ENCODE measurements around the gene PLCD3. TPM values are rescaled to one million over a fixed set of nuclear protein-coding genes. Genes with fewer than 3 reads are reported as not detected.

Gene PLCD3
- total and polyA plus RNA-seq, 9 of the 15 experiments (the other 6 are each of a cell fraction or from before 2014, with no cell fraction given) = 0.20 to 22.6 (median 7.5) TPM

DNA sequence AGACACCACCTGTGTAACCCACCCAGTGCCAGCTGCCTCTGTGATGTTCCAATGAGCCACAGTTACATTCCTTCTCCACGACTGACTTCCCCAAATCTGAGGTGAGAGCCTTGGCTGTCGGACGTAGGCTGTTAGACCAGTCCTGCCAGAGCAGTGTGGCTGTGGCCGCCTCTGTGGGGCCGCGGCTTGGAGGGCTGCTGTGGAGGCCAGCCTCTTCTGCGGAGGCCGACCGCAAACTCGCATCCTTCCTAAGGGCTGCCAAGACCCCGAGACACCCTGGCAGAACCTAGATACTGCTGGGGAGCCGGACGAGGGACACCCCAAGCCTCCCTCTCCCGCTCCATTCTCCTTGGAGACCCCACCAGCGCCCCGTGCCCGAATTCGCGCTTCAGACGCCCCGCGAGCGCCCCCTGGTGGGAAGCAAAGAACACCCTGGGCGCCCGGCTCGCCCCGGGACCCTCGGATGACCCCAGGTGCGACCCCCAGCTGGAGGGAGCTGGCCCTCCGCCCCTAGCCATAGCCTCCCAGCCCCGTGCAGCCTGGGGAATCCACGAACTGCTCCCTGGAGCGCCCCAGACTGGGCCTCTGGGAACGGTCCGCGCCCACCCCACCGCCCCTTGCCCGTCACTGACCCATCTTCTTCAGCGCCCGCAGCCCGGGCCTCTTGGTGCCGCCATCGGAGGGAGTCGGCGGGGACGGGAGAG lies 547 bp downstream of the PLCD3 start (continued):
- 0 out of 2 replicates have a peak, but pooled peaks have one; percentile 9 for TF ChIP-seq MYNN (IDR thresholded peaks at IDR 0.05)
- TF ChIP-seq MYNN (CRISPR knock-in tag; IDR thresholded peaks at IDR 0.05) = no peak
- TF ChIP-seq RAD51 (IDR thresholded peaks at IDR 0.05; ENCODE audit: borderline replicate concordance, low read depth) = 0 out of 2 replicates have a peak, but pooled peaks have one; percentile 19
- TF ChIP-seq BRCA1 (IDR thresholded peaks at IDR 0.05) = no peak
- TF ChIP-seq BRCA1 (CRISPR knock-in tag; IDR thresholded peaks at IDR 0.05) = no peak
- peak in 1 of 3 experiments; percentile 43 for TF ChIP-seq YY1 (IDR thresholded peaks at IDR 0.05; ENCODE audit: borderline replicate concordance in 1 of 3, control insufficient read depth in 1 of 3, extremely low read depth in 1 of 3, insufficient read depth in 3 of 3, insufficient read length in 1 of 3, insufficient replicate concordance in 2 of 3, low read depth in 1 of 3, low read length in 2 of 3)
- TF ChIP-seq, protein P1, sequence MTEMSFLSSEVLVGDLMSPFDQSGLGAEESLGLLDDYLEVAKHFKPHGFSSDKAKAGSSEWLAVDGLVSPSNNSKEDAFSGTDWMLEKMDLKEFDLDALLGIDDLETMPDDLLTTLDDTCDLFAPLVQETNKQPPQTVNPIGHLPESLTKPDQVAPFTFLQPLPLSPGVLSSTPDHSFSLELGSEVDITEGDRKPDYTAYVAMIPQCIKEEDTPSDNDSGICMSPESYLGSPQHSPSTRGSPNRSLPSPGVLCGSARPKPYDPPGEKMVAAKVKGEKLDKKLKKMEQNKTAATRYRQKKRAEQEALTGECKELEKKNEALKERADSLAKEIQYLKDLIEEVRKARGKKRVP (CRISPR knock-in tag; IDR thresholded peaks at IDR 0.05) = no peak
- TF ChIP-seq, protein P2, sequence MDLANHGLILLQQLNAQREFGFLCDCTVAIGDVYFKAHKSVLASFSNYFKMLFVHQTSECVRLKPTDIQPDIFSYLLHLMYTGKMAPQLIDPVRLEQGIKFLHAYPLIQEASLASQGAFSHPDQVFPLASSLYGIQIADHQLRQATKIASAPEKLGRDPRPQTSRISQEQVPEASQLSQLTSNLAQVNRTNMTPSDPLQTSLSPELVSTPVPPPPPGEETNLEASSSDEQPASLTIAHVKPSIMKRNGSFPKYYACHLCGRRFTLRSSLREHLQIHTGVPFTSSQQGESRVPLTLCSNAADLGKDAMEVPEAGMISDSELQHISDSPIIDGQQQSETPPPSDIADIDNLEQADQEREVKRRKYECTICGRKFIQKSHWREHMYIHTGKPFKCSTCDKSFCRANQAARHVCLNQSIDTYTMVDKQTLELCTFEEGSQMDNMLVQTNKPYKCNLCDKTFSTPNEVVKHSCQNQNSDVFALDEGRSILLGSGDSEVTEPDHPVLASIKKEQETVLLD (IDR thresholded peaks at IDR 0.05) = peak; percentile 65; the same call in 1 of the 2 replicates
- no peak for TF ChIP-seq KAT8 (IDR thresholded peaks at IDR 0.05; ENCODE audit: low read depth)
- TF ChIP-seq FUS (optimal IDR thresholded peaks at IDR 0.05; ENCODE audit: low read depth, low read length) = no peak
- TF ChIP-seq MCM3 (IDR thresholded peaks at IDR 0.05) = no peak
- TF ChIP-seq KHSRP (IDR thresholded peaks at IDR 0.05) = no peak
- TF ChIP-seq, protein P3, sequence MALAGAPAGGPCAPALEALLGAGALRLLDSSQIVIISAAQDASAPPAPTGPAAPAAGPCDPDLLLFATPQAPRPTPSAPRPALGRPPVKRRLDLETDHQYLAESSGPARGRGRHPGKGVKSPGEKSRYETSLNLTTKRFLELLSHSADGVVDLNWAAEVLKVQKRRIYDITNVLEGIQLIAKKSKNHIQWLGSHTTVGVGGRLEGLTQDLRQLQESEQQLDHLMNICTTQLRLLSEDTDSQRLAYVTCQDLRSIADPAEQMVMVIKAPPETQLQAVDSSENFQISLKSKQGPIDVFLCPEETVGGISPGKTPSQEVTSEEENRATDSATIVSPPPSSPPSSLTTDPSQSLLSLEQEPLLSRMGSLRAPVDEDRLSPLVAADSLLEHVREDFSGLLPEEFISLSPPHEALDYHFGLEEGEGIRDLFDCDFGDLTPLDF (CRISPR knock-in tag; IDR thresholded peaks at IDR 0.05) = no peak
- no peak for TF ChIP-seq KAT7 (CRISPR knock-in tag; IDR thresholded peaks at IDR 0.05; ENCODE audit: borderline replicate concordance)
- TF ChIP-seq, protein P4, sequence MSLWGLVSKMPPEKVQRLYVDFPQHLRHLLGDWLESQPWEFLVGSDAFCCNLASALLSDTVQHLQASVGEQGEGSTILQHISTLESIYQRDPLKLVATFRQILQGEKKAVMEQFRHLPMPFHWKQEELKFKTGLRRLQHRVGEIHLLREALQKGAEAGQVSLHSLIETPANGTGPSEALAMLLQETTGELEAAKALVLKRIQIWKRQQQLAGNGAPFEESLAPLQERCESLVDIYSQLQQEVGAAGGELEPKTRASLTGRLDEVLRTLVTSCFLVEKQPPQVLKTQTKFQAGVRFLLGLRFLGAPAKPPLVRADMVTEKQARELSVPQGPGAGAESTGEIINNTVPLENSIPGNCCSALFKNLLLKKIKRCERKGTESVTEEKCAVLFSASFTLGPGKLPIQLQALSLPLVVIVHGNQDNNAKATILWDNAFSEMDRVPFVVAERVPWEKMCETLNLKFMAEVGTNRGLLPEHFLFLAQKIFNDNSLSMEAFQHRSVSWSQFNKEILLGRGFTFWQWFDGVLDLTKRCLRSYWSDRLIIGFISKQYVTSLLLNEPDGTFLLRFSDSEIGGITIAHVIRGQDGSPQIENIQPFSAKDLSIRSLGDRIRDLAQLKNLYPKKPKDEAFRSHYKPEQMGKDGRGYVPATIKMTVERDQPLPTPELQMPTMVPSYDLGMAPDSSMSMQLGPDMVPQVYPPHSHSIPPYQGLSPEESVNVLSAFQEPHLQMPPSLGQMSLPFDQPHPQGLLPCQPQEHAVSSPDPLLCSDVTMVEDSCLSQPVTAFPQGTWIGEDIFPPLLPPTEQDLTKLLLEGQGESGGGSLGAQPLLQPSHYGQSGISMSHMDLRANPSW (CRISPR knock-in tag; IDR thresholded peaks at IDR 0.05) = no peak
- TF ChIP-seq, protein P5, sequence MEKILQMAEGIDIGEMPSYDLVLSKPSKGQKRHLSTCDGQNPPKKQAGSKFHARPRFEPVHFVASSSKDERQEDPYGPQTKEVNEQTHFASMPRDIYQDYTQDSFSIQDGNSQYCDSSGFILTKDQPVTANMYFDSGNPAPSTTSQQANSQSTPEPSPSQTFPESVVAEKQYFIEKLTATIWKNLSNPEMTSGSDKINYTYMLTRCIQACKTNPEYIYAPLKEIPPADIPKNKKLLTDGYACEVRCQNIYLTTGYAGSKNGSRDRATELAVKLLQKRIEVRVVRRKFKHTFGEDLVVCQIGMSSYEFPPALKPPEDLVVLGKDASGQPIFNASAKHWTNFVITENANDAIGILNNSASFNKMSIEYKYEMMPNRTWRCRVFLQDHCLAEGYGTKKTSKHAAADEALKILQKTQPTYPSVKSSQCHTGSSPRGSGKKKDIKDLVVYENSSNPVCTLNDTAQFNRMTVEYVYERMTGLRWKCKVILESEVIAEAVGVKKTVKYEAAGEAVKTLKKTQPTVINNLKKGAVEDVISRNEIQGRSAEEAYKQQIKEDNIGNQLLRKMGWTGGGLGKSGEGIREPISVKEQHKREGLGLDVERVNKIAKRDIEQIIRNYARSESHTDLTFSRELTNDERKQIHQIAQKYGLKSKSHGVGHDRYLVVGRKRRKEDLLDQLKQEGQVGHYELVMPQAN (IDR thresholded peaks at IDR 0.05; ENCODE audit: borderline replicate concordance) = no peak
- no peak for TF ChIP-seq ZNF75A (CRISPR knock-in tag; IDR thresholded peaks at IDR 0.05)
- TF ChIP-seq, protein P6, sequence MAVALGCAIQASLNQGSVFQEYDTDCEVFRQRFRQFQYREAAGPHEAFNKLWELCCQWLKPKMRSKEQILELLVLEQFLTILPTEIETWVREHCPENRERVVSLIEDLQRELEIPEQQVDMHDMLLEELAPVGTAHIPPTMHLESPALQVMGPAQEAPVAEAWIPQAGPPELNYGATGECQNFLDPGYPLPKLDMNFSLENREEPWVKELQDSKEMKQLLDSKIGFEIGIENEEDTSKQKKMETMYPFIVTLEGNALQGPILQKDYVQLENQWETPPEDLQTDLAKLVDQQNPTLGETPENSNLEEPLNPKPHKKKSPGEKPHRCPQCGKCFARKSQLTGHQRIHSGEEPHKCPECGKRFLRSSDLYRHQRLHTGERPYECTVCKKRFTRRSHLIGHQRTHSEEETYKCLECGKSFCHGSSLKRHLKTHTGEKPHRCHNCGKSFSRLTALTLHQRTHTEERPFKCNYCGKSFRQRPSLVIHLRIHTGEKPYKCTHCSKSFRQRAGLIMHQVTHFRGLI (CRISPR knock-in tag; IDR thresholded peaks at IDR 0.05) = no peak

Data from K562 (cell line).